Tibial nerve (tissue), 3 donors: Measurements from ENCODE around the gene KSR2.

Experiments used
- CTCF ChIP-seq, 5 experiments: fragments of 200-600 bp in 3 of 5; fragments of 450-650 bp in 2 of 5; sonication (generic) in 3 of 5; IDR thresholded peaks; one replicate each; pipeline ENCODE4 v1.5.1; 2016 to 2019; ENCODE audit warnings: antibody characterized with exemption in 5 of 5, mild to moderate bottlenecking in 3 of 5, moderate library complexity in 2 of 5
- POLR2A ChIP-seq, 2 donors: fragments of 450-650 bp; IDR thresholded peaks; one replicate each; pipeline ENCODE4 v1.6.1; 2017; ENCODE audit warnings: antibody characterized with exemption in 2 of 2, mild to moderate bottlenecking in 2 of 2, moderate library complexity in 2 of 2

- TF ChIP-seq CTCF (IDR thresholded peaks at IDR 0.05): no peak
- TF ChIP-seq POLR2A (IDR thresholded peaks at IDR 0.05): no peak
Observed at GRCh38 chr12:117744418-117744817, 224.4 kb downstream of the KSR2 start.
